Measurements from ENCODE around the gene CALN1.
"Not testable (repeated sequence)": the region's sequence is repeated elsewhere in the genome, so short reads cannot be mapped to it uniquely, and the experiment has no call there.

Gene CALN1

DNA sequence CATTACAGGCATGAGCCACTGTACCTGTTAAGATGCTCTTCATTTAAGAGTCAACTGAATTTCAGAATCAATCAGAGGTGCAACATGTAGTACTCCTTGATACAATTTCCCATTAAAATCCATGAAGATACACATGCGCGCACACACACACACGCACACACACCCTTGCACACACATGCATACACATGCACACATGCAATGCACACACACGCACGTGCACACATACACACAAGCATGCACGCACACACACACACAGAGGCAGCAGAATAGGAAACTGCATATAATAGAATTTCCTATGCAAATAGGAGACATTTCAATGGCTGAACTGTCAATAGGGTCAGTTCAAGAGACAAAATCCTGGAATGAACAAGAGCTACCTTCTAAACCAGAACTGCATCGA lies 192.6 kb downstream of the CALN1 start:
- H3K4me3 ChIP-seq (ENCODE audit: low read depth, low read length) = no peak overlapping the region
- TF ChIP-seq, protein P1, sequence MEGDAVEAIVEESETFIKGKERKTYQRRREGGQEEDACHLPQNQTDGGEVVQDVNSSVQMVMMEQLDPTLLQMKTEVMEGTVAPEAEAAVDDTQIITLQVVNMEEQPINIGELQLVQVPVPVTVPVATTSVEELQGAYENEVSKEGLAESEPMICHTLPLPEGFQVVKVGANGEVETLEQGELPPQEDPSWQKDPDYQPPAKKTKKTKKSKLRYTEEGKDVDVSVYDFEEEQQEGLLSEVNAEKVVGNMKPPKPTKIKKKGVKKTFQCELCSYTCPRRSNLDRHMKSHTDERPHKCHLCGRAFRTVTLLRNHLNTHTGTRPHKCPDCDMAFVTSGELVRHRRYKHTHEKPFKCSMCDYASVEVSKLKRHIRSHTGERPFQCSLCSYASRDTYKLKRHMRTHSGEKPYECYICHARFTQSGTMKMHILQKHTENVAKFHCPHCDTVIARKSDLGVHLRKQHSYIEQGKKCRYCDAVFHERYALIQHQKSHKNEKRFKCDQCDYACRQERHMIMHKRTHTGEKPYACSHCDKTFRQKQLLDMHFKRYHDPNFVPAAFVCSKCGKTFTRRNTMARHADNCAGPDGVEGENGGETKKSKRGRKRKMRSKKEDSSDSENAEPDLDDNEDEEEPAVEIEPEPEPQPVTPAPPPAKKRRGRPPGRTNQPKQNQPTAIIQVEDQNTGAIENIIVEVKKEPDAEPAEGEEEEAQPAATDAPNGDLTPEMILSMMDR (IDR thresholded peaks at IDR 0.05; ENCODE audit: control insufficient read depth, extremely low read depth, insufficient read depth) = no peak
- no peak for DNase-seq (ENCODE audit: low read depth)

GRCh38 chr7:72217151-72217550 lies 195.0 kb downstream of the CALN1 start:
- no peak overlapping the region for H3K4me3 ChIP-seq (ENCODE audit: low read depth, low read length)
- no peak for DNase-seq (ENCODE audit: low read depth)
- TF ChIP-seq, protein P1 (IDR thresholded peaks at IDR 0.05; ENCODE audit: control insufficient read depth, extremely low read depth, insufficient read depth) = no peak

DNA sequence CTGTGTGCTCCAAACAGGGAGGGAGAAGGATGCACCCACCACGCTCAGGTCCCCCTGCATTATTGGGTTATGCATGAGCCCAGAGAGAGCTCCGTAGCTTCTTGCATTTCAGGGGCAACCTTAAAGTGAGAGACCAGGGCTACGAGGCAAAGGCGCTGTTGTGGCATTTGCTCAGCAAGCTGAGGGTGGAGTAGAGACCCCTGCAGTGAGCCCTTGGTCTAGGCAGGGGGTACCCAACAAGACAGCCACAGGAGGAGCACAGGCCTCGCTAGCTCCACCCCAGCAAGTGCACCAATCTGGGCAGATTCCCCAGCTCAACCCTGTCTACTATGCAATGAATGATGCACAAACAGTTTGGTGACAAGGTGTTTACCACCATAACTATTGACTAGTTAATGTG lies 198.4 kb downstream of the CALN1 start:
- H3K4me3 ChIP-seq (ENCODE audit: low read depth, low read length) = no peak overlapping the region
- TF ChIP-seq, protein P1 (IDR thresholded peaks at IDR 0.05; ENCODE audit: control insufficient read depth, extremely low read depth, insufficient read depth) = no peak
- DNase-seq (ENCODE audit: low read depth) = no peak

- no peak for DNase-seq (ENCODE audit: low read depth)
- TF ChIP-seq, protein P1 (IDR thresholded peaks at IDR 0.05; ENCODE audit: control insufficient read depth, extremely low read depth, insufficient read depth) = no peak
- no peak overlapping the region for H3K4me3 ChIP-seq (ENCODE audit: low read depth, low read length)
Measured at GRCh38 chr7:72213081-72213480, 199.1 kb downstream of the CALN1 start.

DNA sequence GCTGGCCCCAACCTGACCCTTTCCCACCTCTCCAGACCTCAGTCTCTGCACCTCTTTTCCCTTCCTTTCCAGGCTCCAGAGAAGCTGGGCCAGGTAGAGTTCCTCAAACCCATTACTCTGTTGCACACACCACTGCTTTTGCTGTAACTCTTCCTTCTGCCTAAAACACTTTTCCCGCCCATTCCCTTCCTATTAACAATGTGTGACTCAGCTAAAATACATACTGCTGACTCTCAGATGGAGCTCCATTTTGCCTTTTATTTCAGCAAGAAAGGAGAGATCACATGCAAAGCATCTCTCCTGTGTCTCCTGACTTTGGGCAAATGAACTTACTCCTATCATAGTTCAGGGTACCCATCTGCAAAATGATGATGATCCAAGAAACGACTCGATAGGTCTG lies 201.0 kb downstream of the CALN1 start:
- no peak for DNase-seq (ENCODE audit: low read depth)
- TF ChIP-seq, protein P1 (IDR thresholded peaks at IDR 0.05; ENCODE audit: control insufficient read depth, extremely low read depth, insufficient read depth) = no peak
- no peak overlapping the region for H3K4me3 ChIP-seq (ENCODE audit: low read depth, low read length)

GRCh38 chr7:72209006-72209405 lies 203.1 kb downstream of the CALN1 start:
- not testable (repeated sequence) for DNase-seq (ENCODE audit: low read depth)

DNA sequence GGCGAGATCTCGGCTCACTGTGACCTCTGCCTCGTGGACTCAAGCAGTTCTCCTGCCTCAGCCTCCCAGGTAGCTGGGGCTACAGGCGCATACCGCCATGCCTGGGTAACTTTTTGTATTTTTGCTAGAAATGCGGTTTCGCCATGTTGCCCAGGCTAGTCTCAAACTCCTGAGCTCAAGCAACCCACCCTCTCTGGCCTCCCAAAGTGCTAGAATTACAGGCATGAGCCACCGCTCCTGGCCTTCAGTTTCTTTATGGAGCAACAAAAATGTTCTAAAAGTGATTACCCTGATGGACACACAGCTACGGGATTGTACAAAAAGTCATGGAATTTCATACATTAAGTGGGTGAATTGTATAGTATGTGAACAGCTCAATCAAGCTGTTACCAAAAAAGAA lies 216.0 kb downstream of the CALN1 start:
- no peak for DNase-seq (ENCODE audit: low read depth)
- no peak overlapping the region for H3K4me3 ChIP-seq (ENCODE audit: low read depth, low read length)
- TF ChIP-seq, protein P1 (IDR thresholded peaks at IDR 0.05; ENCODE audit: control insufficient read depth, extremely low read depth, insufficient read depth) = no peak

More at GRCh38 chr7:72209006-72209405, 203.1 kb downstream of the CALN1 start:
- not testable (repeated sequence) for H3K4me3 ChIP-seq (ENCODE audit: low read depth, low read length)
